Raji (cell line): Measurements from ENCODE around the gene LRRC3B.

Source experiments
- POLR2A ChIP-seq: IDR thresholded peaks from 2 replicates; pipeline ENCODE4 v1.6.1; 2011; ENCODE audit warnings: low read depth, low read length, control low read depth; ENCODE audit not compliant: insufficient read depth

LRRC3B gene, protein sequence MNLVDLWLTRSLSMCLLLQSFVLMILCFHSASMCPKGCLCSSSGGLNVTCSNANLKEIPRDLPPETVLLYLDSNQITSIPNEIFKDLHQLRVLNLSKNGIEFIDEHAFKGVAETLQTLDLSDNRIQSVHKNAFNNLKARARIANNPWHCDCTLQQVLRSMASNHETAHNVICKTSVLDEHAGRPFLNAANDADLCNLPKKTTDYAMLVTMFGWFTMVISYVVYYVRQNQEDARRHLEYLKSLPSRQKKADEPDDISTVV

DNA sequence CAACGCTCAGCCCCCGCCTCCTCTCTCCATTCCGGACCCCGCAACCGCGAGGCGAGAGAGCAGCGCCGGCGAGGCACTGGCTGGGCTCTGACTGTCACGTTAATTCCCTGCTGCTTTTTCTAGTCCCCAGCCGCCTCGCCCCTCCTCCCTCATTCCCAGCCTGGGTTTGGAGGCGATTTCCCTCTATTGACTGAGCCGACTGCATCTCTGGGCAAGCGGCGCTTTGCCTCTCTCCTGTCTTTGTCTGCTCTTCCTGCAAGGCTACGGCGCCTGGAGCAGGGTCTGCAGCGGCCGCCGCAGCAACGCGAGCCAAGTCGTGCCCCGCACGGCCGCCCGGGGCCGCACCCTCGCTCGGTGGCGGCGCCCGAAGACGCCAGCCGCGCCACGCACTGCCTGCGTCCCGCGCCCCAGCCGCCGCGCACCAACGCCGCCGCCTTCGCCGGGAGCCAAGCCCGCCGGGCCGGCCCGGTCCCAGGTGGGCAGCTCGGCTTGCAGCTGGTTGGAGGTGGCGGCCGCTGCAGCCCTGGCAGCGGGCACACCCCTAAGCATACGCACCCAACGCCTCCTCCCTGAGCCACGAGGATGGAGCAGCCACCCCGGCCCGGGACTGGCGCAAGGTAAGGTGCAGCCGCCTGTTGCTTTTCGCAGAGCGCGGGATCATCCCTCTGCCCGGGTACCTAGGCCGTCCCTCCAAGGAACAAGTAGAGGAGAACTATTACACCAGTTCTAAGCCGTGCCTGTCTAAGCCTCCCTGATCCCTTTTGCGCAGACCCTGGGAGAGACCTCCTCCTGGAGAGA, at the start of gene LRRC3B:
Gene LRRC3B (plus strand): TSS at position 152 of the 798 bp plus-strand sequence. CDS start 86,901 bp downstream, outside the sequence.
- TF ChIP-seq POLR2A = no peak

DNA sequence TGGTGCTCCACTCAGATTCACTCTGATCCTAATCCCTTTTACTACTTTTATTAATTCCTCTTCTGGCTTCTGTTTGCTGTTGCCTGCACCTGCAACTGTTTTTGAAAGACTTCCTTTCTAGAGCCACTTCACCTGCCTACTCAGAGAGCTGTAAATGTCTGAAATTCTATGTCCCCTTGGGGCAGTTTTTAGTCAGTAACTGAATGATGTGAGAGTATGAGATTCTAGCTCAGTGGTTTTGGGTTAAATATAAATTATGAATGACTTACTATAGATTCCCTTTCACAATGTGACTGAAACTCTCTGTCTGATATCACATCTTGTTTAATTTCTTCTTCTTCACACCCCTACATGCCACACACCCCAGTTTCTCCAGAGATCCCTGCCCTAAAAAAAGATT, 47.8 kb upstream of the LRRC3B start:
- TF ChIP-seq POLR2A = no peak

DNA sequence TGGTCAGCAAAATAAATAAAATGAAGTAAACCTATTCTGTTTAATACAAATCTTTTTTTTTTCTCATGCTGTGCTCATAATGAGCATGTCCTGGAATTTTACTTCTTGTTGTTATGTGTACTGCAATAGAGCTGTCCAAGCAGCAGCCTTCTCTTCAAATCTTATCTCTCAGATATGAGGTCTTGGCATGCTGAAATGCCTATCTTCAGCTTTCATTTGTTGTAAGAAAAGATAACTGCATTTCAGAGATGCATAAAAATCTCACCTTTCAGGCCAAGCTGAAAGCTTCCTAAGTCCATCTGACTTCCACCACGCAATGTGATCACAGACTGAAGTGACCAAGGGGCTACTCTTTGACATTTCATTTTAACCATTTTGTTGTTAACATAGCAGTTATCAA, 43.5 kb upstream of the LRRC3B start:
- TF ChIP-seq POLR2A = no peak

DNA sequence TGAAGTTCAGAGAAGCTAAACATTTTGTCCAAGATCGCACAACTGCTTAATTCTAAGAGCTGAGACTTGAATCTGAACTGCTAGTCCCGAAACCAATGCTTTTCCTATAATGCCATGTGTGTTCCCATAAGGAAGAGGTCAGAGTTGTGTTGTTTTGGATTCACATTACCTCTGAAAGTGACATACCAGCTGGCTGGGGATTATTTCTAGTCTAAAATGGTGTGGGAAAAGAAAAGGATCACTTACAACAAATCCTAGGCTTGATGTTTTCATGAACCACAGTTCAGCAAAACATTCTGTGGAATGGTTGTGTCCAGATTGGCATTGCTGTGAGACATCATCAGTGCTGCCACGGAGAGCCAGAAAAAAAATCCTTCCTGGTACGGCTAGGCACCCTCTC, 35.0 kb upstream of the LRRC3B start:
- TF ChIP-seq POLR2A = no peak

DNA sequence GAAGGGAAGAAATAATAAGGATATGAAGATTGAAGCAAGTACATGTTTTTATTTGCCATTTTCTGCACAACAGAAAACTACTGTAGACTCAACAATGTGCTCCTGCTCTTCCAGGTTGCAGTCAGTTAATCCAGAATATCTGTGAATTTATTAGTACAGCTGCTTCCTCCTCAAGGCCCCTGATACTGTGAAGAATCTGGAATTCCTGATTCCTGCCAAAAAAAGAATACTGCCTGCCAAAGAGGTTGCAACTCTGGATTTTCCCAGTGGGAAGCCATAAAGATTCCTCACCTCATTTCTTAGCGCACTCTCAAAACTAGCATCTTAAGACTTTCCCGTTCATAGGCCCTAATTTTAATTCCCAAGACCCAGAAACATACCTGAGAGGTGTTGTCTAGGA, 33.6 kb upstream of the LRRC3B start:
- no peak for TF ChIP-seq POLR2A

DNA sequence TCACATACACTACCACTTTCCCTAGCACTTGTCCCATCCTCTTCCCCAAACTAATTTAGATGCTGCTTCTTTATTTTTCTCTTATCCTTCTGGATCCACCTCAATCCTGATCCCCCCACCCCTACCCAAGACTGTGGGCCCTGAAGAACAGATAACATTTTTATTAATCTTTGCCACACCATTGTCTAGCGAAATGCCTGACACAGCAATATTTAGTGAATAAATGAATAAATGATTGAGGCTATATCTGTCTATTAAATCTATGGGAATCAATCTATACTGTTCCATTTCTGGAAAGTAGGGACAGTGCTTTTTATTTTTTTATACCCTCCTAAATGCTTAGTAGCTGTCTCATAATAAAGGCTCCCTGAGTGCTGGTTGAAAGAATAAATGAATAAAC, 32.9 kb upstream of the LRRC3B start:
- no peak for TF ChIP-seq POLR2A

DNA sequence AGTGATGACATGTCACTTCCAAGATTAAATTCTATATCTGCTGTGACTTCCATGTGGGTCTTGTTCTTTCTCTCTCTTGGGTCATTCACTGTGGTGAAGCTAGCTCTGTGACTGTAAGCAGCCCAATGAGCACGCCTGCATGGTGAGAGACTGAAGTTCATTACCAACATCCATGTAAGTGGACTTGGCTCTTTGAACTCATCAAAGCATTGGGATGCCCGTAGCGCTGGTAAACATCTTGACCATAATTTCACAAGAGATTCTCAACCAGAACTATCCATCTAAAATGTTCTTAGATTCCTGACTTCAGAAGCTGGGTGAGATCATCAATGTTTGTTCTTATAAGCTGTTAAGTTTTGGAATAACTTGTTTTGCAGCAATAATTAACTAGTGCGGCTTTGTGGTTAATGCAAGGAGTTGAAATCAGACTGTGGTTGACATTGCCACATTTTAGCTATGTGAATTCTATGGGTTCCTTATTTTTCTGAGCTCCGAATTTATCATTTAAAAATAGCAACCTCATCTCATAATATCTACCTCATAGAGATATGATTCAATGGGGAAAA, 31.6 kb upstream of the LRRC3B start:
- no peak for TF ChIP-seq POLR2A

DNA sequence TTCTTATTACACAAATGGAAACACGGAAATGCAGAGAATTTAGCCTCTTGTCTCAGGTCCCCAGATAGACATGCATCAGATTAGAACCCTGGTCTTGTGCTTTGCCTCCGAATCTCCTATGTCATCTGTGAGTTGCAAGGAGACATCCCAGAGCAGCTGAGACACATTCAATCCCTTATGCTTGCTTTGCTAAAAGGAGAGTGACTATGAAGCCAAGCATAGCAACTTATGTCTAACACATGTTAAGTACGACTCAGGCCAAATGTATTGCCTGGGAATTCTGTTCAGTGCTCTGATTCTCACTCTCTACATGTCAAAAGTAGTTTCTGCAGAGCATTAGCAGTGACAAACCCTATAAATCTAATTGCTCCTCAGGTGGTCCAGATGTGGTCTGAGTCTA, 30.6 kb upstream of the LRRC3B start:
- no peak for TF ChIP-seq POLR2A

DNA sequence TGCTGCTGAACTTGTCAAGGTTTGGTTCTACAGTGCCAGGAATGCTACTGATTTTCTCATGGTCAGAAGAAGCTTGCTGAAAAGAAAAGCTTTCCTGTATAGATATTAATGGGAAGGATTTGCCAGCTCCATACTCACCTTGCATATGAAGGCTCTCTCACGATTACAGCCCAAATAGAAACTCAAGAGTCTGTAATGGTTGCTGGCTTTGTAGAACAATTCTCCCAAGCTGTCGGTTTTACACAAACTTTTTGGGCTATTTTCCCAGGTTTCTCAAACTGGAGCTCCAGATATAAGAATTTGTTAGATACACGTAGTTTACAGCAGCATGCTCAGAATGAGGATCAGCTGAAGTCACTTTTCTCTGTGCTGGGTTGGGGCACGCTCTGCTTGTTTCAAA, 30.1 kb upstream of the LRRC3B start:
- no peak for TF ChIP-seq POLR2A

DNA sequence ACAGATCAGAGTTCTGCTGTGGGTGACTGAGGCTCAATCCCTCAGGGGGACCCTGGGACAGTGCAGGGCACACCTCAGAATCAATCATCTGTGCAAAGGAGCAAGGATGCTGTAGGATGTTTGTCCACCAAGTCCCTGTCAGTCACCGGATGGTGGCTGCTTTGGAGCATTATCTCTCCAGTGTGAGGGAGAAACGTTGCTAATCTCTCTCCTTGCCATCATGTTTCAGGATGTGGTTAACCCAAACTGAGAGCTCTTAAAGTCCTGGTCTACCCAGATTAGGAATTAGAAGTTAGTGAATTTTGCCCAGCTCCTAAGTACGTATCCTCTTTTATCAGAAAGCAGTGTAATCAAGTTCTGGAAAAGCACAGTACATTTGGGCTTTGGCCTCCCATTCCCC, 26.2 kb upstream of the LRRC3B start:
- TF ChIP-seq POLR2A = no peak

DNA sequence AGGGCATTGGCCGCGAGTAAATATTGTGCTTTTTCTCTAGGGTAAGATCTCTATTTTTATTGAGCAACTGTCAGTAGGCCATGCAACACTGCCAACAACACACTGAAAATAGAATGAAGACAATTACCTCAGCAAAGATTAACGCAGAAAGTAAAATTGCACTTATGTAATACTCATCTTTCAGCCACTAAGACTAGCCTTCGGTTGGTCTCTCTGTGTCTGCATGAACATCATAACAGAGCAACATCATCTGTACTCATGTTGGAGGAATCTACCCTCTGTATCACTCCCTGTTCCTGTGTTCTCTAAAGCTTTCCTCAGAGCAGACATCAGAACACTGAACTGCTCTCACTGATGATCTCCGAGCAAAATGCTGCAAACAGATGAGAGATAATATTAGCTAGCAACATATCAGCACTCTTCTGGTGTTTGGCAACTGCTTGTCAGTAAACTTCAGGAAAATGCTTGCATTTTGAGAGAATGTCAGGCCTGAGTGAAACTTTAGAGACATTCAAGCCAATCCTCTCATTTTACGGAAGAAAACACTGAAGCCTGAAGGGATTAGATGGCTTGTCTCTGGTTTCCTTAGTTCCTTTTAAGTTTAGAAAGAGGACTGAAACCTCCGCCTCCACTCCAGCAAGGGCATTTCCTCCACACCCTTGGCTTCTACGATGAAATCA, 8.4 kb upstream of the LRRC3B start:
- no peak for TF ChIP-seq POLR2A

DNA sequence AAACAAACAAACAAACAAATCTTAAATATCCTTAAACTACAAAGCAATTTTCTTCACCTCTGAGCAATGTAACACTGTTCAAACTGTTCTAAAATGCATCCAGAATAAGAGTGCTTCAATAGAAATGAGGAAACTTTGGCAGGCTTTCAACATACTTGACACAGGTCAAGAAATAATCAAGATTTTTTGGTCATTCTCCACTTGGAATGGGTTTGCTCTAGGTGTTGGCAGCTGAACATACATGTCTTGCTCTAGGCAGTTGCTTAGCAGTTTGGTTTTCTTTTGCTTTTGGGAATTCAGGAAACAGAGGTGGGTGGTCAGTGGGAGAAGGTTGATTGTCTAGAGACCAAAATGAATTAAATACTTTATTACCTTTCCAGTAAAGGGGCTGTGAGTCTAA, 1.4 kb upstream of the LRRC3B start:
- TF ChIP-seq POLR2A = no peak

DNA sequence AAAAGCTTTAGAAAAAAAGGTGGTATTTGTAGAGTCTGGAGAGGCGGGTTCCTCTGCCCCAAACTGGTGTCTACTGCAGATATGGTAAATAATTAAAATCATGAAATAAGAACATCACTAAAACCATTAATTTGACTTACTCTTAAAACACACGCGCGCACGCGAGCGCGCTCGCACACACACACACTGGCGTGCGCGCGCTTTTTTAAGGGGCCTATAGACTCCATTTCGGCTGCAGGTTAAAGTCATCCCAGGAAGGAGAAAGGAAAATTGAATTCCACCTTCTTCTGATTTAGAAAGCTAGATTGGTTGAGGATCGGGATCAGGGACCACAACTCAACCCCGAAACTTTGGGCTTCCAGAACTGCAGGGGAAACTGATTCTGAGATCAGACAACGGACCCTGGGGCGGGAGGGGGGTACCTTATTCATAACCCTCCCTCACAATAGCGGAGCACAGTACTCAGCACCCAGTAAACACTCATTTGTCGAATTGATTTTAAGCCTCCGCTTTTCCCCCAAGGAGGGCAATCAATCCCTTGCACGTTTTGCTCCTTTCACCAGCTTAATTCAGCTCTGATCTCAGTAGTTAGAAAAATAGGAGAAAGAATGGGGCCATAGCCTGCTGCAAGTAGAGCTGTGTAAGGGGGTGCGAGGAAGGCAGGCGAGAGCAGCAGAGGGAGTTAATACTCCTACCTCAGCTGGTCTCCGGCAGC, 509 bp upstream of the LRRC3B start:
- TF ChIP-seq POLR2A = no peak

DNA sequence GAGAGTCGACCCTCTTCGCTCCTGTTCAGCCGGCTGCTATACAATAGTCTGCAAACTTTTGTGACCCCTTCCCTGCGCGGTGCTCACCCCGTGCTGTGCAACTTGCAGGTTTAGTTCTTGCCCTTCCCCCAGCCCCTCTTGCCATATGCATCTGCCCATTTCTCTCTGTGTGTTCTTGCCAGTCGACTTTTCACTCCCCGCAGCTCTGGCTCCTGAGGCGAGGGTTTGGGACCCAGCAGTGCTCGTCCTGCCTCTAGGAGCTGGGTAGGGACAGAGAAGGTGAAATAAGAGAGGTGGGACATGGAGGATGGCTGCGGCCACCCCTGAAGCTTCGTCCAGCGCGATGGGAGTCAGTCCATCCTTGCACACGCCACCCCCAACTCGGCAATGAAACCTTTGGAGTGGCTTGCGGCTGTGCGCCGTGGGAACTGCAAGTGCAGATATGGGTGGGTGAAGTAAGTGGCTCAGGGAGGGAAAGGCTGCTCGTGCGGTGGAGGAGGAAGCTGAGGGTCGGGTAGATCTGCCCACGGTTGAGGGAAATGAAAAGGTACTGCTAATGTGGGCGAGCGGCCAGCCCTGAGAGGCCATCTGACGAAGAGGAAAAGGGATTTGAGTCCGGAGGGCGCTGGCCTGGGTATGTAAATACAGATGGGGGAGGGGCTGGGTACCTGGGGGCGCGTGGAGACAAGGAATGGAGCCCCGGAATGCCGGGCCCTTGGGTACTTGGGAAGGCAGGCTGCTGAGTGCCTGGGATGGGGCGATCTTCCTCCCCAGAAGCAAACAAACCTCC, 1.0 kb downstream of the LRRC3B start:
- no peak for TF ChIP-seq POLR2A
